GM23338 (cell line): ENCODE data around the gene ZNF219. TPM values are rescaled to one million over a fixed set of nuclear protein-coding genes. Genes with fewer than 3 reads are reported as not detected.

Experiments
- ATAC-seq: fragments of 200-7000 bp; cut with Tn5 transposase; 3 replicates; pipeline ENCODE4 v1.9.1; 2020
- DNase-seq: peaks from one replicate; pipeline ENCODE4 v3.0.0-alpha.2; 2015; ENCODE audit warnings: low spot score
- H2AFZ ChIP-seq: fragments of 200-600 bp; sonication (generic); 2 replicates; pipeline ENCODE4 v1.8.0; 2016; ENCODE audit warnings: antibody characterized with exemption, mild to moderate bottlenecking, moderate library complexity
- H3F3A ChIP-seq: fragments of 200-600 bp; sonication (generic); replicated peaks from 2 replicates; pipeline ENCODE4 v1.8.0; 2017; ENCODE audit warnings: antibody characterized with exemption, mixed run types, low read depth
- H3K27ac ChIP-seq: fragments of 200-600 bp; sonication (generic); 2 replicates; pipeline ENCODE4 v1.6.1; 2016; ENCODE audit warnings: low read depth
- H3K27me3 ChIP-seq: fragments of 200-600 bp; sonication (generic); 2 replicates; pipeline ENCODE4 v1.8.0; 2016; ENCODE audit warnings: mild to moderate bottlenecking, mixed run types, moderate library complexity; ENCODE audit not compliant: insufficient read depth
- H3K36me3 ChIP-seq: fragments of 200-600 bp; sonication (generic); 2 replicates; pipeline ENCODE4 v1.8.0; 2016; ENCODE audit warnings: mild to moderate bottlenecking; ENCODE audit not compliant: insufficient read depth
- H3K4me1 ChIP-seq: fragments of 200-600 bp; sonication (generic); 2 replicates; pipeline ENCODE4 v1.8.0; 2016; ENCODE audit warnings: mild to moderate bottlenecking, moderate library complexity; ENCODE audit not compliant: insufficient read depth
- H3K4me2 ChIP-seq: fragments of 200-600 bp; sonication (generic); 2 replicates; pipeline ENCODE4 v1.7.1; 2017; ENCODE audit warnings: mixed run types
- H3K4me3 ChIP-seq: fragments of 200-600 bp; sonication (generic); 2 replicates; pipeline ENCODE4 v1.6.1; 2016; ENCODE audit warnings: mixed run types
- H3K79me2 ChIP-seq: fragments of 200-600 bp; sonication (generic); replicated peaks from 2 replicates; pipeline ENCODE4 v1.8.0; 2017; ENCODE audit warnings: mild to moderate bottlenecking; ENCODE audit not compliant: insufficient read depth
- H3K9me2 ChIP-seq: fragments of 200-600 bp; sonication (generic); 2 replicates; pipeline ENCODE4 v1.8.0; 2017; ENCODE audit not compliant: insufficient read depth
- H4K20me1 ChIP-seq: fragments of 200-600 bp; sonication (generic); replicated peaks from 2 replicates; pipeline ENCODE4 v1.8.0; 2017; ENCODE audit warnings: mild to moderate bottlenecking; ENCODE audit not compliant: insufficient read depth
- H3K27ac Mint-ChIP-seq: 2 replicates; pipeline ENCODE4 v1.8.0; 2020; ENCODE audit warnings: inconsistent platforms, mild to moderate bottlenecking, moderate library complexity, mixed read lengths
- H3K27me3 Mint-ChIP-seq: 3 replicates; pipeline ENCODE4 v1.8.0; 2022; ENCODE audit warnings: low read depth, mild to moderate bottlenecking, moderate library complexity, mixed read lengths, inconsistent platforms; ENCODE audit not compliant: insufficient read depth, poor library complexity
- H3K36me3 Mint-ChIP-seq: 3 replicates; pipeline ENCODE4 v1.8.0; 2021; ENCODE audit warnings: low read depth, mild to moderate bottlenecking, inconsistent platforms, moderate library complexity, mixed read lengths
- H3K4me1 Mint-ChIP-seq: 3 replicates; pipeline ENCODE4 v1.8.0; 2020; ENCODE audit warnings: mild to moderate bottlenecking, inconsistent platforms, mixed read lengths
- H3K4me3 Mint-ChIP-seq: 3 replicates; pipeline ENCODE4 v1.8.0; 2021; ENCODE audit warnings: moderate library complexity, mild to moderate bottlenecking, inconsistent platforms, mixed read lengths
- H3K9me3 Mint-ChIP-seq: 3 replicates; pipeline ENCODE4 v1.8.0; 2020; ENCODE audit warnings: moderate library complexity, mild to moderate bottlenecking, inconsistent platforms, mixed read lengths
- CREB1 ChIP-seq: fragments of 250-450 bp; sonication (Bioruptor Pico); IDR thresholded peaks from 2 replicates; pipeline ENCODE4 v1.5.0; 2020; ENCODE audit warnings: low read depth, mild to moderate bottlenecking, moderate library complexity
- CTCF ChIP-seq, 2 experiments: fragments of 200-600 bp in 1 of 2; sonication (generic) in 1 of 2; conservative IDR thresholded peaks; 2 replicates each; pipeline versions ENCODE4 v1.5.1 to v1.6.1; 2016 to 2017; ENCODE audit warnings: antibody characterized with exemption in 2 of 2, low read depth in 2 of 2, mild to moderate bottlenecking in 2 of 2, moderate library complexity in 1 of 2
- ETS1 ChIP-seq: IDR thresholded peaks from 2 replicates; pipeline ENCODE4 v1.6.1; 2016; ENCODE audit warnings: antibody characterized with exemption
- EZH2 ChIP-seq: fragments of 200-600 bp; sonication (generic); IDR thresholded peaks from one replicate; pipeline ENCODE4 v1.8.0; 2017; ENCODE audit warnings: antibody characterized with exemption, mild to moderate bottlenecking, low read depth; ENCODE audit not compliant: unreplicated experiment
- EZH2phosphoT487 ChIP-seq: fragments of 200-600 bp; sonication (generic); IDR thresholded peaks from one replicate; pipeline ENCODE4 v1.8.1; 2018; ENCODE audit warnings: antibody characterized with exemption; ENCODE audit not compliant: unreplicated experiment
- JUNB ChIP-seq: IDR thresholded peaks from one replicate; pipeline ENCODE4 v1.6.1; 2016; ENCODE audit warnings: antibody characterized with exemption; ENCODE audit not compliant: unreplicated experiment
- NANOG ChIP-seq: IDR thresholded peaks from 2 replicates; pipeline ENCODE4 v1.6.1; 2016; ENCODE audit warnings: antibody characterized with exemption, borderline replicate concordance
- POLR2AphosphoS5 ChIP-seq: IDR thresholded peaks from 2 replicates; pipeline ENCODE4 v1.6.1; 2016; ENCODE audit warnings: antibody characterized with exemption, low read depth
- REST ChIP-seq: IDR thresholded peaks from one replicate; pipeline ENCODE4 v1.6.1; 2018; ENCODE audit warnings: antibody characterized with exemption; ENCODE audit not compliant: unreplicated experiment
- STAT1 ChIP-seq: IDR thresholded peaks from one replicate; pipeline ENCODE4 v1.6.1; 2016; ENCODE audit warnings: antibody characterized with exemption; ENCODE audit not compliant: unreplicated experiment
- ZNF114 ChIP-seq: fragments of 250-450 bp; sonication (Bioruptor Pico); IDR thresholded peaks from 2 replicates; pipeline ENCODE4 v1.5.0; 2020; ENCODE audit warnings: mild to moderate bottlenecking, moderate library complexity
- ZNF331 ChIP-seq: fragments of 250-450 bp; sonication (Bioruptor Pico); IDR thresholded peaks from 2 replicates; pipeline ENCODE4 v1.5.0; 2020; ENCODE audit warnings: low read depth, mild to moderate bottlenecking, moderate library complexity
- ZNF462 ChIP-seq: fragments of 250-450 bp; sonication (Bioruptor Pico); IDR thresholded peaks from 2 replicates; pipeline ENCODE4 v1.5.0; 2020; ENCODE audit warnings: mild to moderate bottlenecking, moderate library complexity
- polyA plus RNA-seq: library from polyadenylated mRNA; unstranded; fragments of >200 nt; fragmentation: Nextera tagmentation; extraction: Ambion mirVana; gene quantifications from 2 replicates; pipeline ENCODE4 v1.2.1, GENCODE V29; 2016
- total RNA-seq: library from RNA; depleted of rRNA; stranded (reverse); fragments of >200 nt; shearing (Covaris generic); gene quantifications from 2 replicates; pipeline ENCODE4 v1.2.3, GENCODE V29; 2014

Gene ZNF219
- total and polyA plus RNA-seq, 2 experiments from 2014 or later, result 37.7 to 153 TPM

GRCh38 chr14:21100931-21101330 lies 2.5 kb upstream of the ZNF219 start, which contains the start of gene TMEM253 (continued):
- TF ChIP-seq ZNF462 (CRISPR knock-in tag), result no peak

GRCh38 chr14:21099596-21099985 lies 1.1 kb upstream of the ZNF219 start:
- Histone ChIP-seq H4K20me1 (peaks cover 4% of the 10 kb centered on the region; the same call in 1 of the 2 replicates), H3K27ac (peak overlapping the region; percentile 87; the same call in 1 of the 2 replicates), H3K4me2 (peak overlapping the region; percentile 78), H3K9me2 (no peaks in the 10 kb centered on the region), H3K4me1 (peaks cover 50% of the 10 kb centered on the region), H3K79me2 (peaks cover 44% of the 10 kb centered on the region), H3K27me3 (no peaks in the 10 kb centered on the region), H3K4me3 (peak overlapping the region; percentile 61), H3K36me3 (no peaks in the 10 kb centered on the region), H2AFZ (no peak overlapping the region), H3F3A (peaks cover 15% of the 10 kb centered on the region)
- H3K9me3 Mint-ChIP-seq, result no peaks in the 10 kb centered on the region; the same call in 2 of the 3 replicates
- H3K36me3 Mint-ChIP-seq, result no peaks in the 10 kb centered on the region; the same call in 2 of the 3 replicates
- H3K27me3 Mint-ChIP-seq, result peaks cover 19% of the 10 kb centered on the region
- ATAC-seq (no peak), DNase-seq (no peak)
- peaks cover 71% of the 10 kb centered on the region for H3K4me1 Mint-ChIP-seq
- peak overlapping the region; percentile 84 for H3K4me3 Mint-ChIP-seq
- peak overlapping the region; percentile 89 for H3K27ac Mint-ChIP-seq
- no peak for TF ChIP-seq ZNF331 (CRISPR knock-in tag)
- TF ChIP-seq CREB1 (CRISPR knock-in tag), result no peak
- no peak for TF ChIP-seq EZH2phosphoT487
- TF ChIP-seq REST, result no peak
- TF ChIP-seq STAT1, result no peak
- no peak for TF ChIP-seq NANOG
- no peak for TF ChIP-seq POLR2AphosphoS5
- TF ChIP-seq ZNF114 (CRISPR knock-in tag), result no peak
- no peak for TF ChIP-seq EZH2
- no peak for TF ChIP-seq ETS1
- TF ChIP-seq JUNB, result no peak
- TF ChIP-seq CTCF (conservative IDR thresholded peaks at IDR 0.05; ENCODE audit: low read depth in 2 of 2), result no peak
